Activated naive CD4-positive, alpha-beta T cell treated with Interleukin-2 at 50 U/mL for 16 hours (primary cell): ENCODE data around the gene DLX5.

ENCODE experiments used
- DNase-seq: peaks from one replicate; pipeline ENCODE4 v3.0.0-alpha.2; 2020

DLX5 gene

GRCh38 chr7:97004247-97005182 is 20.1 kb downstream of the DLX5 start:
- DNase-seq, result no peak

GRCh38 chr7:97003262-97004246 is 21.1 kb downstream of the DLX5 start:
- DNase-seq, result no peak

DNA sequence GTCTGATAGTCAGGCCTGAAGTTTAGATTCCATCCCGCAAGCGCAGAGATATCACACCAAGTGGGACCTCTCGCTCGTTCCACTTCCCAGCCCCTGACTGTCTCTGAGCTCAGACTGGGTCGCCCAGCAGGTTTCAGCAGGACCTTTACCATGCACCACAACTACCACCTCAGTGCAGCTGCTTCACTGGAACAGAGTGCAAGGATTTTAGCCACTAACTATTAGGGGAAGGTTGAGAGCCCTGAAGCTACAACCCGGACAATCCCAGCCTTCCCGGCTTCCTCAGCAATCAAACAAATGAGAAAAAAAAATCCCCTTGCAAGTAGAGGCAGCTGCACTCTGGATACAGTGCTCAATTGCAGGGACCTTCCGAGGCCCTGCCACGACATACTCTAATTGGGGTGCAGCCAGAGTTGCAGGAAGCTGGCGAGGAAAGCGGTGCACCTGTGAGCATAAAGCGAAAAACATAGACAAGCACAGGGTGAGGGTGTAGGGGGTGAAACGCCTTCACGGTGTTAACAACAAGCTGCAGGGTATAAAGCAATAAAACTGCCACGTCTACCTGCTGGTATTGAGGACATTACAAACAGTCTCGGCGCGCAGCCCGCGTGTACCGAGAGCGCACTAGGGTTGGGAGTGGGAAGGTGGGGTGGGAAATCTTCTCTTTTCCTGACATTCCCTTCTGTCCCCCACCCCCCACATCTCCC is 21.9 kb downstream of the DLX5 start:
- no peak for DNase-seq

DNA sequence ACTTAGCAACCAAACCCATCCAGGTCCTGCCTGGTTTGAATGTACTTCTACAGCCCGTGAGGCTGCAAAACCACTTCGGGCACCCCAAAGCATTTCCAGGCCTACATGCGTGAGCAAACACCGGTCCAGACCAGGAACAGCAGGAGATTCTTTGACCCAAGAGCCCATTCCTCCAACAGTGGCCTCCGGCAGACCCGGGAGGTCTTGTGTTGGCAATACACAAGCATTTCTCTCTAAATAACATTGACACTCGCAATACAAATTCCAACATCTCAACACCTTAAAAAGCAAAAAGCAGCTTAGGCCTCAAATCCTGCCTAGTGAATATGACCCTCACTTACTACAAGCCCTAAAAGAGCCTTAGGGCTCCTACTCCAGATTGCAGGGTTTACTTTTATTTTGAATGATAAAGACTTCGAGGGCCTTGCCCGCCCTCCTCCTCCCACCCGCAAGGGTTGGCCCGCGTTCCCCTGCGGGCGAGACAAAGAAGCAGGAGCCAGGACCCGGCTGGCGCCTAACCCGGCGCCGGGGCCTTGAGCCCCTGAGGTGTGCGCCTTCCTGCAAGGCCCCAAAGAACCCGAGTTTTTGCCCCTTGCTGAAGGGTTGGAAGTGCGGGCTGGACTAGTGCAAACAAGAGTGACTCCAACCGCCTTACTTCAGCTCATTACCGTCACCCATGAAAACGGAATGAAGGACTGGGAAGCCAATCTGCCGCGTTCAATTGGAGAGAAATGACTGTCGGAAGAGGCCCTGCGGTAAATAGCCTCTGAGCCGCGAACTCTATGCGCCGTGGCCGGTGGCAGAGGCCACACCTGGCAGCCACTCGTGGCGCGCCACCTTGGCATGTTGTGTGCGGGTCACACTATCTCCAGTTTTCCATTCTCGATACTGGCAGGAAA is 22.7 kb downstream of the DLX5 start:
- DNase-seq, result no peak

DNA sequence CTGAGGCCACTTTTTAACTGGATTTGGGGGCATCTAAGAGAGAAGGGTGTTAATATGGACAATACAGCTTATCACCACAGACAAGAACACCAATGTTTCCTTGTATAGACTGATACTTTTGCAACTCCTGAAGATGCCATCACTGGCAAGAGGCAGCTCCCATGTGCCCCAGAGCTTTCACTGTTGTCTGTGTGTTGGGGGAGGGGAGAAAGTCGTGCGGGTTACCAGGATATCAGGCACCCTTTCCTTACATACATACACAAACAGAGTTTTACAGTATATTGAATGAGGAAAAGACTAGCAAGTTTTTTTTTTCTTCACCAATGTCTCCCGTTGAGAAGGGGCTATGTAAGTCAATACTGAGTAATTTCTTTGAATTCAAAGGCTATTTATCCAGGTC is 23.4 kb downstream of the DLX5 start:
- DNase-seq, result no peak

DNA sequence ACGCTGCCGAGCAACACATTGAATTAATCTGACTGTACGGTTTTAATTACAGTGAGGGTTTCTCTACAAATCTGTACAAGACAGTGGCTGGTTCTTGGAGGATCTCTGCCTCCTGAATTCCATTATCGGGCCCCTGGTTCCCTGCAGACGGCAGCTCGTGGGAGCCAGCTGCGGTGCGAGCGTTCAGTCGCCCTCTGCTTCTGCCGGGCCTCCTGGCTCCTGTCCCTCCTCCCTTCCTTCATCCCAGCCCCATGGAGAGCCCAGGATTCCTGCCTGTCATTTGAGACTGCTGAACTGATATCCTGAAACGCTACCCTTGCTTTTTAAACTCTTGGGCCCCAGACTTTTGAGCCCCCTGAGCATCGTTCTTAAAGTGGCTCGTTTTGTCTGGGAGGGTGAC is 25.9 kb downstream of the DLX5 start:
- DNase-seq, result no peak

DNA sequence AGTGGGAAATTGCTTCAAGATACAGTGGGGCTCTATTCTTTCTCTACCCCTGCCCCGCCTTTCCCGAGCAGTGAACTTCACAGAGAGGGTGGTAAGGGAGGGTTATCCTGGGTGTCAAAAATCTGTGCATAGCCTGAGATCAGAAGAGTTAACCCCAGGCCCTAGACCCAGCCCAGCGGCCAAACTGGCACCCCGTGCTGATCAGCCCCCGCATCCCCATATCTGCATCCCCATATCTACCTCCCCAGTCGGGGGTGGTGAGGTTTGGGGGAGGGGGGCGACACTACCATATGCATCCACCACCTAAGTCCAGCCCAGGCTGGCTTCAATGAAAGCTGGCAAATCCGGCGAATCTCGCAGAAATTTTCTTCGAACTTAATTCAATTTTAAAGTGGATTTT is 26.3 kb downstream of the DLX5 start:
- DNase-seq, result no peak

GRCh38 chr7:96997512-96998032 is 27.1 kb downstream of the DLX5 start:
- DNase-seq, result no peak

DNA sequence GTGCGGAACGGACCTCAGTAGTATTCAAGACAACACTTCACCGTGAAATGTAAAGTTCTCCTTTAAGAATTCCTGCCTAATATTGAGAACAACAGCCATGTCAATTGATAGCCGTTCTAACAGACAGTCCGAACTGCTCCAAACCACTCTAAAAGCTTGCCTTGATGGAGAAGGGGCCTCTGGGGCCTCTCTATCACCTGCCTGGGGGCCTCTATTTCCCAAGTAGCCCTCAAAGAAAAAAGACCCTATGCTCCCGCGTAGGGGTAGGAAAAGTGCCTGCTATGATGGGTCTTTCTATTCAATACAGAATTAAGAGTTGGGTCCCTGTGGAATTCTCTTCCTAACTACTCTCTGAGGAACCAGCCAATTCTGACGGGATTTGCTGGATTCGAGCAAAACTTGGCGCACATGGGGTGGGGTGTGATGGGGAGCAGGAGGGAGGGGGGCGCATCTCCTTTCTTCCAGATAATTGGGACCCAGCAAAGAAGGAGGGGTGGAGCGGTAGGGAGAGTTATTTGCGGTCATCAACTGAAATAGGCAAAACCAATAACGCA is 27.6 kb downstream of the DLX5 start:
- DNase-seq, result no peak

DNA sequence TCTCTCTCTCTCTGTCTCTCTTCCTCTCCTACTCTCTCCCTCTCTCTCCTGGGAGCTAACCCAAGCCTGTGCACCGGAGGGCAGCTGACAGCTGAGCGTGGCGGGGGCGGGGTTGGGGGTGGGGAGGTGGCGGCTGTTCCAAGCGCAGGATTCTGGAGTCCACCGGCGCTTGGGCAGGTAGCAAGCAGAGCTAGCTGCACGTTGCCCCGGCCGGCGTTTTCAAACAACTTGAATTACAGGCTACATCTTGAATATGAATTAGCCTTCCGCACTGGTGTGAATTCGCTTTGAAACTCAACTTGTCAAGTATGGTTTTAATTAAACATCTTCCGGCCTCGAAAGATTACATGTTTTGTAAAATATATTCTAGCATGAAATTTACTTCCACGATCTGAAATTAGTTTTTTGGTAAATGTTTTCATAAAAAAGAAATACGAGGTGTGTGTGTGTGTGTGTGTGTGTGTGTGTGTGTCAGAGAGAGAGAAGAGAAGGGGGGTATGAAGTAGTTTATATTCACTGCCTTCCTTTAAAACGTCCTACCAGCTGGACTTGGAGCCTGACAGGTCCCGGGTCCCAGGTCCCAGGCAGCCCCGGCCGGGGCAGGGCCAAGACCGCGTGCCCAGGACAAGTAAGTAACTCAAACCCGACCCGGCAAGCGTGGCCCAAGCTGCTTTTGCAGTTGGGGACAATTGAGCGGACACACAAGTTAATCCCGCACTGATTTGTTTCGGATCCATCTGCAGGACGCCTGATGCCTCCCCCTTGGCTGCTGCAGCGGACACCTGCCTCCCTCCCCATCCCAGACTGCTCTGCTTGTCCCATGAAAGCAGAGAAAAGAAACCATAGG is 28.3 kb downstream of the DLX5 start:
- no peak for DNase-seq

DNA sequence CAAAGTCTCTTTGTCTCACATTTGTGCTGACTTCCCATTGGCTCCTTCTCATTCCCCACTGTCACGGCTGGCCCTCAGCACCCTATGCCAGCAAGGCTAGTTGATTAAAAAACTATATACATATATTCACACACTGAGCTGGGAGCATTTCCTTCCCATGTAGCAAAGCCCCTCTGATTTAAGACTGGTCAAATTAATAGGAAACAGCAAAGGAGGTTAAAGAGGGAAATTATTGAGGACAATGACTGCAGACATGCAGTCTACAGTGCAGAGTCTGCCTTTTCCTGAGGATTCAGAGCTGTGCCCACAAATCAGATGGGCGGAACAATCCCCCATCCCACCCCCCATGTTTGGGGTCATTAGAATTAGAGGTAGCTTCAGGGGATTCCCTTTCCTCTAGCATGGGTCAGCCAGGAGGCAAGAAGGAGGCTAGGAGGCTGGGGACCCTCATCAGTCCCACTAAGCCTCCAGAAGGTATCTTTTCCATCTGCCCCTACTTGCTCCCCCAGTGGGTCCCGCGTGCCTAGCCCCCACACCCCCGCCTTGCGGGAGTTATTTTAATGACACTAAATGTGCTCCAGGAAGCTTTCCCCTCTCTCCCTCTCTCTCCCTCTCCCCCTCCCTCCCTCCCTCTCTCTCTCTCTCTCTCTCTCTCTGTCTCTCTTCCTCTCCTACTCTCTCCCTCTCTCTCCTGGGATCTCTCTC is 29.1 kb downstream of the DLX5 start:
- DNase-seq, result no peak

DNA sequence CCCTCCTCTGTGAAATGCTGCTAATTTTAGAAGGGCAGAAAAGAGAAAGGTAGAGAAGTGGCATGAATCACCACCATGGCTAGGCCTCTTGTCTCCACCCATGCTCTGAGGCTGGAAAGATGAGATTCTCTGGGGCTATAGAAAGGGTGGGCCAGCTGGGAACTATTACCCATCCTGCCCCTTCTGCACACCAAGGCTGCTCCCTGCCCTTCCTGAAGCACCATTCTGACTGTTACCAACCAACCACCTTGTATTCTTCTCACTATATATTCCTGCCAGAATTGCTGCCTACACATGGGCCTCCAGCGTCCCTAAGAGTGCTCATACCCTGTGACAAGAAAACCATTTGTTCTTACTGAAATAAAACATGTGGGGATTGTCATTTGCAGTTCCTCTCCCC is 30.7 kb downstream of the DLX5 start:
- DNase-seq, result no peak

GRCh38 chr7:96993094-96993865 is 31.4 kb downstream of the DLX5 start:
- no peak for DNase-seq

DNA sequence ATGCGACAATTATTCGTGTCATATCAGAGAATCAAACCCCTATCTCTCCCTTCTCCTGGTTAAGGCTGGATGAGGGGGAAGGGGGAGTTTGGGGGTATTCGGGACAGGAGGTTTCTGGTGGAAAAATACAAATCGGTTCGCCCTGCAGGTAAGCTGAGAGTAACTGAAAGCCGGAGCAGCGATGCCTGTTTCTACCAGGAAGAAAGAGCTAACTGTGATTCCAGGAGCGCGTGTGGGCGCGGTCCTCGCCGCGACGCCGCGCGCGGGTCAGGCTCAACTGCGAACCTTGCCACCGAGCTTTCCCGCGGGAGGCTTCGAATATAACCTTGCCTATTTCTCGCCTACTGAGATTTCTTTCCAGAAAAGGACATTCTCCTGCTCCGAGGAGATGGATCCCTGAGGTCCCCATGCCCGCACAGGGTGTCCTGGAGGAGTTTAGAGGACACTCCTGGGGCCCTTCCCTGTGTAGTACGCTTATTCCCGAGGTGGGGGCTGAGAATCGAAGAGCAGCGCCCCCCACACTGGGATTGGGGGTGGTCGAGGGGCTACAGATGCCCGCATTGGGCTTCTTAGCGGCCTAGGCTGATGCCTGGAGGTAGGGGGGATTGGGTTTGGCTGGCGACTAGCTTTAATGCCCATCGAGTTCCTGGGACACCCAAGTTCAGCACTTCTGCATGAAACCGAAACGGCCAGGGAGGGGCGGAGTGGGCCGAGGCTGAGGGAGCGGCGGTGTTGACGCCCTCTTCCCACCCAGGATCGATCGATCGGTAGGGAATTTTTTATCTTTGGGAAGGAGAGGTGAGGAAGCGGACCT is 32.2 kb downstream of the DLX5 start:
- DNase-seq, result no peak

DNA sequence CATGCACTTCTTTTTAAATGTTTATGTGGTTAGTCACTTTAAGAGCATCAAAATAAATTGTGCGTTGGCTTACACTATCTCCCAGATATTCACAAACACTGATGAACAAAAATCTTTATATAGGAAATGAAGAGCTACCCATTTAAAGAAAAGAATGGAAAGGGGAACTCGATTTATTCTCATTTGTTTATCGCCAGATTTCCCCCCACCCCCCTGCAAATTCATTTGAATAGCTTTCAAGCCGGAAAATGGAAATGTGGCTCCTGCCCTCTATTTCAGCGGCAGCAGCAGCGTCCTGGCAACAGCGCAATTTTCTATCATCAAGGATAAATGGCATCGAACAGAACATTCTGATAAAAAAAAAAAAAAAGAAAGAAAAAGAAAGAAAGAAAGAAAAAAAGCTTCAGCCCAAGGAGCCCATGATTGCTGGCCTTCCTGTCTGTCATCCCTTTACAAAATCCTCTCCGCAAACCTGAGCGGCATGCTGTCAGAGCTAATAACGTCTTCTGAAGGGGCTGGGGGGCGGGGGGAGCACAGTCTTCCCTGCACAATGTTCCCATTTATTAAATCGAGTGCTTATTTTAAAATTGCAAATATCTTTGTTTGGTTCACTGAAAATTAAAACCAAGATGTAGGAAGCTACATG is 33.0 kb downstream of the DLX5 start:
- DNase-seq, result no peak

- no peak for DNase-seq
Observed at GRCh38 chr7:96989859-96990317, 34.7 kb downstream of the DLX5 start.

DNA sequence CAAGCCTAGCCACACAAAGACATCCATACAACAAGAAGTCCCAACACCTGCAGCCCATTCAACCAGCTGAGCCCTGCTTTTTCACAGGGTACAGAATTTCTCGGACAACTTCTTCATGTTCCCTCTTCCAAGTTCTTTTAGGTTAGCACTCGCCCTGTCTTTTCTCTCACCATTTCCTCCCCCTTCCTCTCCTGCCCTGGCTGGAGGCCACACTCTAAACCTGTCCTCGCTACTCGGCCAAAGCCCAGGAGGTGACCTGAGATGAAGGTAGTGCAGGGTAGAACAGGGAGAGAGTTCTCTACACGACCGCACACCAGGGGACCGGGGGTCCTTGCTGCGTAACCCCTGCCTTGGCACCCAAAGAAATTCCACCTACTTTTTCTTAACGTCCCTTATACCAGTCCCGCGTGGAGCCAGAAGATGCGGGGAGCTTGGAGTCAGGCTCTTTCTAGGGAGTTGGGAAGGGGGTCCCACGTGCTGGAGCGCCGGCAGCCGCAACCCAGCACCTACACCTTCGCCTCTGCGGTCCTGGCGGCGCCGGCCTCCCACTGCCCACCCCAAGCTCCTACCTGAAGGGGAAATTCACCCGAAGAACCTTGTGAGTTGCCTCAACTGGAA is 35.3 kb downstream of the DLX5 start:
- no peak for DNase-seq
